GM18951 (cell line): ENCODE data around the gene ORMDL1.

Experiments used
- POLR2A ChIP-seq: IDR thresholded peaks from 4 replicates; pipeline ENCODE4 v1.6.1; 2011; ENCODE audit warnings: mild to moderate bottlenecking; ENCODE audit not compliant: insufficient read length, insufficient read depth; ENCODE audit errors: extremely low read depth
- in situ Hi-C: fragments of 300-500 bp; cut with MboI; formaldehyde crosslinking; loops from one replicate; pipeline ENCODE4 v1.12.0; 2022; ENCODE audit warnings: low sequenced_read_pairs, mixed read lengths, inconsistent platforms; ENCODE audit not compliant: unreplicated experiment

The ORMDL1 gene

DNA sequence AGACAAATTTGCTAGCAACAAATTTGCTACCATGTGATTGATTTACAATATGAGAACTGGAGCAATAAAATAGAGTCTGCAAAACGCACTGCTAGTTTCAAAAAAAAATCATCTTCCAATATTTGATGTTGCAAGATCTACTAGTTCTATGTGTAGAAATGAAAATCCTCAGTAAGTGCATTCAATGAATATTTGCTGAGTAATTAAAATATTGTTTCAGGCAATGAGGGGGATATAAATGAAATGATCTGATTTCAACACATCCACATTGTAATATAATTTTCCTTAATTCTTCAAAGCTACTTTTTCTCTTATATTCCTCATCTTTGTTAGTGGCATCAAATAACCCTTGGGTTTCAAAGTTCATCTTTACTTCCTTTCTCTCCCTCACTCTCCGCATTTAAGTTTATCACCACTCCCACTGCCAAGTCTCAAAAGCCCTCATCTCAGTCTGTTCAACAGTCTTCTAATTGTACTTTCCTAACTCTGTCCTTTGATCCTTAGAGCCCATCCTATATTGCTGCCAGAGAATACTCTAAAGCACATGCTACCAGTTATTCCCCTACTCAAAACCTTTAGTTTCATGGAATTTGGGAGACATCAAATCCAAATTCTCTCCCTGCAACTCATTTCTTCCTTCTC is 27.7 kb downstream of the ORMDL1 start:
- in situ Hi-C loops, result loop anchor here (25.0 kb wide), 1 partner anchor 94 kb away; the partner anchor contains the start of genes ANKAR and ASNSD1
- TF ChIP-seq POLR2A, result no peak

GRCh38 chr2:189751080-189751658 is 33.0 kb downstream of the ORMDL1 start:
- in situ Hi-C loops, result loop anchor here (25.0 kb wide), 1 partner anchor 89 kb away; the partner anchor contains the start of genes ANKAR and ASNSD1
- no peak for TF ChIP-seq POLR2A

DNA sequence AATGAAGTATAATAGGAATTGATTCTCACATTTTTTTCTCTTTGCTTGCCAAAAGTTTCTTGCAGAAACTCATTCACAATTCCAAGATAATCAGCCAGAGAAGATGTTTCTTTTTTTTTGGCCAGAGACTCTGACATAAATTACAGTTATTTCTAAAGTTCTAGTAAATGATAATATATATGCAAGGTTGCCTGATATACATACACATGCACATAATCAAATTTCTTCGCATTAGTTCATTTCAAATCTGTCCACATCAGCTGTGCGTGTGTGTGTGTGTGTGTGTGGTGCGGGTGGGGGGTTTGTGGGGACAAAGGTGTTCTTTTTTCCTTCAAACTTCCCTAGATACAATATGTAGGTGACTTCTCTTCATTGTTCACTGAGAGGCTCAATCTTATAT is 54.7 kb downstream of the ORMDL1 start:
- in situ Hi-C loops, result no loop called here
- no peak for TF ChIP-seq POLR2A

GRCh38 chr2:189726849-189727248 is 57.3 kb downstream of the ORMDL1 start:
- in situ Hi-C loops, result no loop called here
- no peak for TF ChIP-seq POLR2A

- in situ Hi-C loops, result no loop called here
- TF ChIP-seq POLR2A, result no peak
These were observed 57.9 kb downstream of the ORMDL1 start for GRCh38 chr2:189726271-189726670.

DNA sequence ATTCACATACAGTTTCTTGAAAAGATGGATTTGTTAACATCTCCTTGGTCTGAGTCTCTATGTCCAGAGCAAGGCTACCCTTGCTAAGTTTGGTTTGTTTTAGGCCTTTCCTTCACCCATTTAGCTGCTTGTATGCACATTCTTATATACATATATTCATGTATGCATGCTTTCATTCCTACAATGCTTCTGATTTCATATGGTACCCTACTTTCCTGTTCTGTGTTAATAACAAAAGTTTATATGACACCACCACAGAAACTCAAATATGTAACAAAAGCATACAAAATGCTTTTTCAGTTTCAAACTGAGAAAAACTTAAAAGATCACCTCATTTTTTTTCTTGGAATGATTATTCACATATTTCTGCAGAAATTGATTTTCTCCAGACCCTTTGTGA is 60.9 kb downstream of the ORMDL1 start:
- in situ Hi-C loops, result no loop called here
- no peak for TF ChIP-seq POLR2A
